ENCODE results near the gene PDE8B.

DNA sequence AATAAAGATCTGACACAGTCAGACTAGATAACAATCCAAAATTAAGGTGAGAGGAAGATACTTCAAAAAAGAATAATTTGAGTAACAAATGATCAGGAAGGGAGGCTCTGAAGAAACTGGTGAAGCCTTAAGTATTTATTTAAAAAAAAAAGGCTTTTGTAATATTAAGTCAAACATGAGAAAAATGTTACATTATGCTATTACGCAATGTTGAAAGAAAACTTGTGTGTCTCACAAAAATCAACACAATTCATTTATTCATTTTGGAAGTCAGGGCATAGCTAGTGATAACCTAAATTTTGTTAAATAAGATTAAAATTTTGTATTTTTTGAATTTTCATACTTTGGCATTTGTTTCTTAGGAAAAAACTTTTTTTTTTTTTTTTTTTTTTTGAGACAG lies 253.4 kb downstream of the PDE8B start:
- TF ChIP-seq POLR2A (IDR thresholded peaks at IDR 0.05; ENCODE audit: low read depth, low read length) (no peak), POLR2AphosphoS5 (IDR thresholded peaks at IDR 0.05; ENCODE audit: low read depth, low read length) (no peak), SPI1 (IDR thresholded peaks at IDR 0.05; ENCODE audit: low read depth, low read length) (no peak), POU2F2 (IDR thresholded peaks at IDR 0.05; ENCODE audit: low read depth, low read length) (no peak), TAF1 (IDR thresholded peaks at IDR 0.05; ENCODE audit: low read depth, low read length) (no peak)

Data from GM12891 (cell line).